Left ventricle myocardium inferior (tissue), 1 donor: ENCODE data around the gene TRIM40. TPM values are rescaled to one million over a fixed set of nuclear protein-coding genes. Genes with fewer than 3 reads are reported as not detected.

Experiments
- DNase-seq: peaks from one replicate; pipeline ENCODE4 v3.0.0-alpha.2; 2020
- H3K27ac ChIP-seq: fragments of 200-600 bp; replicated peaks from 2 replicates; pipeline ENCODE4 v1.8.0; 2021
- H3K27me3 ChIP-seq: fragments of 200-600 bp; 2 replicates; pipeline ENCODE4 v1.8.0; 2021; ENCODE audit warnings: low read depth
- H3K36me3 ChIP-seq: fragments of 200-600 bp; 2 replicates; pipeline ENCODE4 v1.8.0; 2021
- H3K4me1 ChIP-seq: fragments of 200-600 bp; 2 replicates; pipeline ENCODE4 v1.8.0; 2021
- H3K4me3 ChIP-seq: fragments of 200-600 bp; 2 replicates; pipeline ENCODE4 v1.8.0; 2021; ENCODE audit warnings: mild to moderate bottlenecking, moderate library complexity
- H3K9me3 ChIP-seq: fragments of 200-600 bp; replicated peaks from 2 replicates; pipeline ENCODE4 v1.8.0; 2021
- intact Hi-C: fragments of 100-400 bp; cut with micrococcal nuclease; formaldehyde crosslinking; loops from one replicate; pipeline ENCODE4 v1.11.0; 2022
- total RNA-seq: library from RNA; stranded (reverse); fragmentation: NEBNext Ultra II Directional; extraction: Animal tissue kit (Norgen Biotek cat#: 25700); gene quantifications from one replicate; pipeline ENCODE4 v1.2.1, GENCODE V29; 2021
- TF ChIP-seq, protein P1 (sequence below): fragments of 200-600 bp; IDR thresholded peaks from 2 replicates; pipeline ENCODE4 v1.8.0; 2021; ENCODE audit warnings: antibody characterized with exemption, mild to moderate bottlenecking, borderline replicate concordance
- donor health status: DM: no; HTN: yes; CAD: no; lungs with severe emphysema.

The TRIM40 gene
- total RNA-seq, 1 donor from 2014 or later = not detected

DNA sequence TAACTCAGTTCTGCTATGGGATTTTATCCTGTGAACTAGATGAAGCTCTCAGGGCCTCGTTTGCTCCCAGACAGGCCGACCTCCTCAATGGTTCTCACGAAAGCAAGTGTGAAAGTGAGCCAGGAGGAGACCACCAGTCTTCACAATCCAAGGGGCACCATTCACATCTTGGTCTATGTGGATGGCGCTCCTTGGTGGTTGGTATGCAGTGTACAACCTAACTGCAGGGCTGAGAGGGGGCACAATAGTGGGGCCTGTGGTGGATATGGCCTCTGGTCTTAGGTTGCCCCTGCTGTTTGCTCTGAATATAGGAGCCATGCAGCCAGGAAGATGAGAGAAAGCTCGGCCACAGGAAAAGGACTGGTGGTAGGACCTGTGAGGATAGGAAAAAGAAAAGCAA is 52.6 kb downstream of the TRIM40 start:
- Histone ChIP-seq H3K27me3 (no peaks in the 10 kb centered on the region), H3K9me3 (no peaks in the 10 kb centered on the region), H3K4me3 (no peak overlapping the region), H3K4me1 (no peaks in the 10 kb centered on the region), H3K36me3 (peaks cover 73% of the 10 kb centered on the region), H3K27ac (no peak overlapping the region)
- intact Hi-C loops = no loop called here
- TF ChIP-seq, protein P1, sequence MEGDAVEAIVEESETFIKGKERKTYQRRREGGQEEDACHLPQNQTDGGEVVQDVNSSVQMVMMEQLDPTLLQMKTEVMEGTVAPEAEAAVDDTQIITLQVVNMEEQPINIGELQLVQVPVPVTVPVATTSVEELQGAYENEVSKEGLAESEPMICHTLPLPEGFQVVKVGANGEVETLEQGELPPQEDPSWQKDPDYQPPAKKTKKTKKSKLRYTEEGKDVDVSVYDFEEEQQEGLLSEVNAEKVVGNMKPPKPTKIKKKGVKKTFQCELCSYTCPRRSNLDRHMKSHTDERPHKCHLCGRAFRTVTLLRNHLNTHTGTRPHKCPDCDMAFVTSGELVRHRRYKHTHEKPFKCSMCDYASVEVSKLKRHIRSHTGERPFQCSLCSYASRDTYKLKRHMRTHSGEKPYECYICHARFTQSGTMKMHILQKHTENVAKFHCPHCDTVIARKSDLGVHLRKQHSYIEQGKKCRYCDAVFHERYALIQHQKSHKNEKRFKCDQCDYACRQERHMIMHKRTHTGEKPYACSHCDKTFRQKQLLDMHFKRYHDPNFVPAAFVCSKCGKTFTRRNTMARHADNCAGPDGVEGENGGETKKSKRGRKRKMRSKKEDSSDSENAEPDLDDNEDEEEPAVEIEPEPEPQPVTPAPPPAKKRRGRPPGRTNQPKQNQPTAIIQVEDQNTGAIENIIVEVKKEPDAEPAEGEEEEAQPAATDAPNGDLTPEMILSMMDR = no peak
- no peak for DNase-seq

GRCh38 chr6:30192076-30192475 is 56.1 kb downstream of the TRIM40 start:
- no peak overlapping the region for H3K4me3 ChIP-seq
- no peak overlapping the region for H3K27ac ChIP-seq
- no peak for DNase-seq
- intact Hi-C loops = no loop called here
- TF ChIP-seq, protein P1 = no peak
- H3K4me1 ChIP-seq = no peaks in the 10 kb centered on the region
- peaks cover 84% of the 10 kb centered on the region for H3K36me3 ChIP-seq
- H3K9me3 ChIP-seq = no peaks in the 10 kb centered on the region
- no peaks in the 10 kb centered on the region for H3K27me3 ChIP-seq

DNA sequence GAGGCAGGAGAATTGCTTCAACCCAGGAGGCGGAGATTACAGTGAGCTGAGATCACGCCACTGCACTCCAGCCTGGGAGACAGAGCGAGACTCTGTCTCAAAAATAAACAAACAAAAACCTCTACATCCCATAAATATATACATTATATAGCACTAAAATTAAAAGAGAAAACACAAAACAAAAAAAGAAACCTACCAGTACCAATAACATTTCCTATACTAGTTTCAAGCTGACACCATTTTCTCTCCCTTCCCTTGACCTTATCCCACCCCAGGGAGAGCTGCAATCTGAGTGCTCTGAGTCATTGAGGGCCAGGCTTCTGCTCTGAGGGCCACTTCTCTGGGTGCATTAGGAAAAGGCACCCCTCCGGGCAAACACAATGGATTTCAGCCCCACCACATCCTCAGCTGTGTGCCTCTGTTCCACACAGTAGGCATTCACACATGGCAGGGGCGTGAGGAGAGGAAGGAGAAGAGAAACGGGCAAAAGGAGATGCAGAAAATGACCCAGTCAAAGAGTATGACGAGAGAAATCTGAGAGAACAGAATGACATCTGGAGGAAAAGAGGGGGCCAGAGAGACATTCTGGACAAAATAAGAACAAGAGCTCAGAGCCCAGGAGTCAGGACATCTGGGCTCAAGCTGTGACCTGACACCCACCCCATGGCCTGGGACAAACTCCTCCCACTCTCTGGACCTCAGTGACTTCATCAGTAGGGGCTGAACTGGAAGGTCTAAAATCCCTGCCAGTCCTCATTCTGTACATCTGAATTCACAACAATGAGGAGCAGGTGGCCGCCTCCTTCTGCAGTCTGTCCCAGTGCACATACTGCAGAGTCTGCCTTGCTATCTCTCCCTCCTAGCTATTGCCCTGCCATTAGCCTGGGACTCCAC is 59.1 kb downstream of the TRIM40 start:
- H3K36me3 ChIP-seq = peaks cover 86% of the 10 kb centered on the region
- TF ChIP-seq, protein P1 = no peak
- no peaks in the 10 kb centered on the region for H3K27me3 ChIP-seq
- H3K4me3 ChIP-seq = no peak overlapping the region
- no peak for DNase-seq
- intact Hi-C loops = no loop called here
- H3K27ac ChIP-seq = no peak overlapping the region
- H3K9me3 ChIP-seq = no peaks in the 10 kb centered on the region
- no peaks in the 10 kb centered on the region for H3K4me1 ChIP-seq

- Histone ChIP-seq H3K9me3 (no peaks in the 10 kb centered on the region), H3K27me3 (no peaks in the 10 kb centered on the region), H3K4me3 (no peak overlapping the region), H3K36me3 (peaks cover 86% of the 10 kb centered on the region), H3K4me1 (peaks cover 5% of the 10 kb centered on the region), H3K27ac (no peak overlapping the region)
- TF ChIP-seq, protein P1 = no peak
- DNase-seq = no peak
- intact Hi-C loops = no loop called here
Measured at GRCh38 chr6:30195951-30196350, 60.0 kb downstream of the TRIM40 start.

DNA sequence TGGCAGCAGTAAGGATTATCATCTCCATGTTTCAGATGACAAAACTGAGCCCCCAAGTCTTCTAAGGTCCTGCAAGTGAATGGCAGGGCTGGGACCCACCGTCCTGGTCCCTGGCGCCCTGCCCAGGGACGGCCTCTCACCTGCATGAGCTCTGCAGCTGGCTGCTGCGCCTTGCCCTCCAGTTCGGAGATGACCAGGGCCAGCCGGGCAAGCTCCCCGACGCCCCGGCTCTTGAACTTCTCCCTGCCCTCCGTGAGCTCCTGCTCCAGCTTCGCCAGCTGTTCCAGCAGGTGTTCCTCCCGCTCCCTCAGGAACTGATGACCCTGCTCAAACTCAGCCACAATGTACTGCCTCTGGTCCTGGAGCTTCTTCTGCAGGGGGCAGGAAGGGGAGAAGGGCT is 60.4 kb downstream of the TRIM40 start:
- no peaks in the 10 kb centered on the region for H3K9me3 ChIP-seq
- H3K4me1 ChIP-seq = peaks cover 8% of the 10 kb centered on the region
- TF ChIP-seq, protein P1 = no peak
- no peak overlapping the region for H3K4me3 ChIP-seq
- intact Hi-C loops = no loop called here
- H3K27me3 ChIP-seq = no peaks in the 10 kb centered on the region
- H3K27ac ChIP-seq = no peak overlapping the region
- peaks cover 82% of the 10 kb centered on the region for H3K36me3 ChIP-seq
- DNase-seq = no peak

Other genes starting within 250 kb of the TRIM40 start
- 252 TPM for gene HLA-A, start 193.6 kb upstream of the TRIM40 start, total RNA-seq
- 17.5 TPM for gene POLR1H, start 74.9 kb upstream of the TRIM40 start, total RNA-seq
- gene PPP1R11, start 68.9 kb upstream of the TRIM40 start, total RNA-seq = 45.3 TPM
- gene RNF39, start 60.4 kb upstream of the TRIM40 start, total RNA-seq = not detected
- not detected for gene TRIM31, start 23.1 kb upstream of the TRIM40 start, total RNA-seq
- gene TRIM10, start 25.1 kb downstream of the TRIM40 start, total RNA-seq = not detected
- gene TRIM15, start 27.4 kb downstream of the TRIM40 start, total RNA-seq = not detected
- 19.9 TPM for gene TRIM26, start 77.3 kb downstream of the TRIM40 start, total RNA-seq
- gene TRIM39, start 190.8 kb downstream of the TRIM40 start, total RNA-seq = 7.7 TPM
- gene RPP21, start 209.0 kb downstream of the TRIM40 start, total RNA-seq = 25.7 TPM